Renal cortex interstitium (tissue), 11 donors: ENCODE measurements around the gene OXA1L. TPM values are rescaled to one million over a fixed set of nuclear protein-coding genes. Genes with fewer than 3 reads are reported as not detected.

Source experiments
- DNase-seq, 11 donors: peaks; one replicate each; pipeline ENCODE4 v3.0.0-alpha.2; 2013; ENCODE audit warnings: low read depth in 9 of 11, low spot score in 4 of 11; ENCODE audit errors: extremely low read depth in 1 of 11
- polyA plus RNA-seq, 3 donors: library from polyadenylated mRNA; unstranded; fragments of 120-200 nt; gene quantifications; one replicate each; pipeline ENCODE4 v1.2.1, GENCODE V29; 2013; ENCODE audit not compliant: insufficient read length in 3 of 3

Gene OXA1L
- polyA plus RNA-seq, 3 donors, result 134 to 142 (median 136) TPM

DNA sequence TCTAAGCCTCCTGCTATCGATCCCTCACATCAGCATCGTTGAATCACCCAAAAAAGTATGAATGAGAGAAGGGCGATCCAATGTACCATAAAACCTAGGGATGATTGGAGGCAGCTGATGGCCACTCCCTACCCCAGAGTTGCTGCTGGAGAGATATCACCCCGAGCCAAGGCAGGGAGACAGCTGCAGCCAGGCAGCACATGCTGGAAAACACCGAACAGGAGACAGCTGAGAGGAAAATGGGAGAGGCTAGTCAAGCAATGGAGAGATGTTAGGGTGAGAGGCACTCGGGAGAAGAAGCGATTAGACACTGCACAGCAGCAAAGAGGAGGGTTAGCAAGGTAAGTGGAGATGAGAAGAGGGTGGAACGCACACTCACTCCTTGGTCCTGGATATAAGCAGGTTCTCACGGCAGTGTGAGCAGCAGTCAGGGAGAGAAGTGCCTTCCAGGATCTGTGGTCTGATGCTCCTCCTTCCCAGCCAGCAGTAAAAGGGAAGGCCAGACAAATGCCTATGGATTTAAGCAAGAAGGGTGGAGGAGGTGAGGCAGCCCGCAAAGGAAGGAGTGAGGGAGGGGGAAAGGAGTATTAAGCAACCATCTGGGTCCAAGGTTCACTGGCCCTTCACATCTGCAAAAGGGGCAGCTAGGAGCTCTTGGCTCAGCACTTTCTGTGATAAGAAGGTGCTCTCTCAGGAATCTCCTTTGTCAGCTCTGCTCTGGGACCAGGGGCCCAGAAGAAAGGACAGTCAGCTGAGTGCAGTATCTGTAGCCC, 48.6 kb downstream of the OXA1L start, which contains the start of gene SLC7A7:
Gene SLC7A7, minus strand, starts transcription at position 495 of the 773 bp plus-strand sequence. CDS start 2,037 bp downstream, outside the sequence.
- DNase-seq, result no peak

DNA sequence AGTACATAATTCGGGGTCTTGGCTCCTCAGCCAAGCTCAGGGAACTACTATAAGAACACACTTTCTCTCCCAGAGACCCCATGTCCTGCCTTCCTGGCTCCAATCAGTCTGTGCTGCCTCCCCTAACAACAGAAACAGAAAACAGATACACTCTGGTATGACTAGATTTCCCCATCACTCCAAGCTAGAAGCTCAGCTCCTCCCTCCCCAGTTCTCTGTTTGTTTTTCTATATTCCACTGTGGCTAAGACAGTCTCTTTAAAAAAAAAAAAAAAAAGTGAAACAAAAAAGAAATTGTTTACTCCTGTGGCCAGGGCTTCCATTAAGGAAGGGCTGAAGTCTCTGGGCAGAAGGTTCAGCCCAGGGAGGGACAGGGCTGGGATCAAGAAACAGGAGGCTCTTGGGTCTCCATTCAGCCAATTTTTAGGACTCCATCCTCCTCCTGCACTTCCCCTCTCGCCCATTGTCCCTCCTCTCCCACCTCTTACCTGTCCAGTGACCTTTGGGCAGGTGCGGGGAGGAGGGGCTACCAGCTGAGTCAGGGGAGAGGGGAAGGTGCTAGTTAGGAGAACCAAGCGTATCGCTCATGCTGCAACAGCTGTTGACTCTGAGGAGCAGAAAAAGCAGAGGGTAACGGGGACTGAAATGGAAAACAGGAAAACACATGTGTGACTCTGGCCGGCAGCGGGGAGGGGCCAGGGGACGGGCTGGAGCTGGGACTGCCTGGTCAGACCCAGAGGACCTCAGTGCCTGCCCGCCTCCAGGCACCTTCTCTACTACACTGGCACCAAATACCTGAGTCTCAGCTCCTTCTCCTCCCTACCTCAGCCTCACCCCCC, 52.9 kb downstream of the OXA1L start:
- no peak for DNase-seq

DNA sequence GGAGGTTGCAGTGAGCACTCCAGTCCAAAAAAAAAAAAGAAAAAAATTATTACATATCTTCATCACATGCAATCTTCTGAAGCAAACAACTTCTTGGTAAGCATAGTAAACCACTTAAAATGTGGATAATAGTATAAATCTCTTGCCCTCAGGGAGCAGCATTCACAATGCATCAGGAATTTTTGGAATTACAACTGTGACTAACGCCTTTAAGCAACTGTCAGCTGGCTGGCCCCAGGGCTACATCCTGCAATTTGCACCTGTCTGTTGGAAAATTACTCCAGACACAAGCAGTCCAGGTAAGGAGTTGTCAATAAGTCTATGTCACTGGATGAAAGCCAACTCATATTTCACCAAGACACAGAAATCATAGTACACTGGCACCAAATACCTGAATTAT, 54.2 kb downstream of the OXA1L start:
- DNase-seq, result no peak

- no peak for DNase-seq
These were observed 54.9 kb downstream of the OXA1L start for GRCh38 chr14:22821193-22822015.

GRCh38 chr14:22822016-22822570, 55.6 kb downstream of the OXA1L start:
- no peak for DNase-seq

Other genes with a start within 250 kb of the OXA1L start
- 100 to 1,000 TPM; 238 to 282 (median 257) TPM for gene DAD1, start 177.5 kb upstream of the OXA1L start, polyA plus RNA-seq
- gene ABHD4, start 168.4 kb upstream of the OXA1L start, polyA plus RNA-seq, result 10 to 100 TPM; 43.3 to 62.2 (median 50.3) TPM
- gene OR6J1, start 122.3 kb upstream of the OXA1L start, polyA plus RNA-seq, result under 1 TPM; 0.16 to 0.33 (median 0.22) TPM
- 100 to 1,000 TPM; 106 to 125 (median 119) TPM for gene SLC7A7, start 48.7 kb downstream of the OXA1L start, polyA plus RNA-seq
- gene MRPL52, start 63.2 kb downstream of the OXA1L start, polyA plus RNA-seq, result 100 to 1,000 TPM in 1 of 3 donors, 10 to 100 TPM in 2; 76.1 to 108 (median 97.7) TPM
- 100 to 1,000 TPM; 130 to 170 (median 135) TPM for gene MMP14, start 69.9 kb downstream of the OXA1L start, polyA plus RNA-seq
- 10 to 100 TPM; 71.4 to 94.4 (median 83.1) TPM for gene LRP10, start 105.1 kb downstream of the OXA1L start, polyA plus RNA-seq
- 1 to 10 TPM; 1.5 to 1.9 (median 1.5) TPM for gene REM2, start 116.5 kb downstream of the OXA1L start, polyA plus RNA-seq
- 100 to 1,000 TPM; 111 to 140 (median 120) TPM for gene RBM23, start 152.5 kb downstream of the OXA1L start, polyA plus RNA-seq
- 100 to 1,000 TPM; 147 to 158 (median 149) TPM for gene PRMT5, start 162.7 kb downstream of the OXA1L start, polyA plus RNA-seq
- 10 to 100 TPM; 53.3 to 58.6 (median 57.0) TPM for gene HAUS4, start 190.4 kb downstream of the OXA1L start, polyA plus RNA-seq
- gene AJUBA, start 215.9 kb downstream of the OXA1L start, polyA plus RNA-seq, result 100 to 1,000 TPM in 1 of 3 donors, 10 to 100 TPM in 2; 80.7 to 100 (median 95.1) TPM
- 10 to 100 TPM; 18.5 to 24.4 (median 19.0) TPM for gene C14orf93, start 243.5 kb downstream of the OXA1L start, polyA plus RNA-seq